Measurements from ENCODE around the gene NTM.

The NTM gene

DNA sequence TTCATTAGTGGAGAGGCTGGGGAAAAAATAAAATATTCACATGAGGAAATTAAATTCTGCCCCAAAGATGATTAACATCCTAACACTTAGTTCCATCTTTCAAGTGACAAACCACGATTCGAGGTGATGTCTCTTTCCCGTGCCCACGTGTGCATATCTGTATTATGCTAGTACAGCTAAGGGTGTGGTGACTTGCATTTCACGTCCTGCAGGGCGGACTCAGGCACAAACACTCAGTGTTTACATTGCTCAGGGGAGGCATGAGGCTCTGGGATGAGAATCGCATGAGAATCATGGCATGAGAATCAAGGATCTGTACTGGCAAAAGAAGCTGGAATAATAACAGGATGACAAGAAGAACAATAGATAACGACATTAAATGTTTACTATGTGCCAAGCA, 179.4 kb downstream of the NTM start:
- no peak for DNase-seq (ENCODE audit: low read depth)

DNA sequence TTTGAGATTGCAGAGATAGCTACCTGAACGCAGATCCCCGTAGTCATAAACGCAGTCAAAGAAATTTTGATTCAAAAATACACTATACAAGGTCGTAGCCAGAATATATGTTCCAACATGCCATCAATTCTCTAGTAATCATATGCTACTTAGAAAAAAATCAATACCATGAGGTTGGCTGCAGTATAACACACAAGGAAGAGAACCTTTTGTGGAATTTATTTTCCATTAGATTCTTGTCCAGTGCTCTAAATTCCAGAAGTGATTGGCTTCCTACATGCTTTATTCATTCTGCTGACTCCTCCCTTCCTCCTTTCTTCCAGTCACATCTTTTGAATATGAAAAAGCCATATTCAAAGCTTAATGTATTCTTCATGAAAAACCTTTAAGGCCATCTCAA, 189.9 kb downstream of the NTM start:
- DNase-seq (ENCODE audit: low read depth), result no peak

DNA sequence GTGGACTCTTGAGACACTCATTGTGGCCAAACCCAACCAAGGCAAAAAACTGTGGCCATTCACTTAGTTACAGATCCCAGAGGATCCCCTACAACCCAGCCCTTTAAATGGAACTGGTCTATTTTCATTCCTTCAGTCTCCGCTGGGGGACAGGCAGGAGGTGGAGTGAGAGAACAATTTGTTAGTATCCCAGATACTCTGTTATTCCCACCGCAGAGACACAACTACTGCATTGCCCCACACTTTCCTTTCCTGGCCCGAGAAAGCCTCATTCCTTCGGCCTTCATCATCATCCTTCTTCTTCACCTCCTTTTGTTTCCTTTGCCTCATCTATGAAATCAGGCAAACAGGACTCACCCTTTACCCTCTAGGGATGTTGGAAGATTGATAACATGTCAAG, 191.1 kb downstream of the NTM start:
- no peak for DNase-seq (ENCODE audit: low read depth)

DNA sequence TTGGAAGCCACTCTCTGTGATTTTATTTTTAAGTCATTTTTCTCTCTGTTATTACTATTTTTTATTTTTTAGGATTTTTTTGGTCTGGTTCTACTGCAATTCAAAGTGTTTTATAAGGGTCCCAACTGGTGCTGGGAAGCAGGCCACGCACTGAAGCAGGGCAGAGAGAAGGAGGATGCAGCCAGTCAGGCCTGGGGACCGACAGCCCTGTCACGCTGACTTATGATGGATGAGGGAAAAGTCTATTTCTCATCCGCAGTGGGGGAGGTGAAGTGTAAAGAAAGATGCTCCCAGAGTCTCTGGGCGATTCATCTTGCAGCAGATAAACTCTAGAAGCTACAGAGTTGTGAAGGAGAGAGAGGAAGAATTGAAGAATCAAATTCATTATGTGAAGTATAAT, 191.6 kb downstream of the NTM start:
- DNase-seq (ENCODE audit: low read depth), result no peak

GRCh38 chr11:131568318-131568717, 197.9 kb downstream of the NTM start:
- no peak for DNase-seq (ENCODE audit: low read depth)

DNA sequence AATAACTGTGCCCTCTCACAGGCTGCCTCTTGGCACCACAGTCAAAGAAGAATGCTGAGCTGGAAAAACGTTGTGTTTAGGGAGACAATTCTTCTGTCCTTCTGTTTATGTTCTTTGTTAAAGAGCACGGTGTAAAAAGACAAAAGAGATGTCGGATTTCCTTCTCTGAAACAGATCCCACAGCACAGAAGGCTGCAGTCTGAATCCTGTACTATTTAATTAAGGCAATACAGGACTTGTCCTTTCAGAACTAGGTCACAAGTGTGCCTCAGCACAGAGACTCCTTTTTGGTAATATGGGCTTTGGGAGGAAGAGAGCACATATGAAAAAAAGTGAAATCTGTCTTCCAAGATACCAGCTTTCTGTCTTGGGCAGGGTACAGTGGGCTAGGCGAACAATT, 201.2 kb downstream of the NTM start:
- DNase-seq (ENCODE audit: low read depth), result no peak

DNA sequence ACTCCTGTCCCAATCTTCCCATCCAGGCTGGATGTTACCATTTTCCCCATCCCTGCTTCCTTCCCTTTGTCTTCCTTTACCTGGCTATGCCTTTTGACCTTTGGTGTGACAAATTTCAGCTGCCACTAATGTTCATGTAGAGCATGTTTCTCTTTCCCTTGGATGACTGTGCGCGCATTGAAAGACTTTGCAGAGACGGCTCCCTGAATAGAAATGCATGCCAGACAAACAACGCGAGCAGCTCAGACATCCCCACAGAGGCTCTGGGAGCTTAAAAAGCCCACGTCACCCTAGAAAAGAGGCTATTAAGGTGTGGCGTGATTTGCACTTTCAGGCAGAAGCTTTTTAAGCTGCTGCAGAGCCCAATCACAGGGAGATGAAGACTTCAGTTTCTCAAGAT, 202.0 kb downstream of the NTM start:
- DNase-seq (ENCODE audit: low read depth), result no peak

- DNase-seq (ENCODE audit: low read depth), result no peak
Observed at GRCh38 chr11:131579932-131580387, 209.5 kb downstream of the NTM start.

DNA sequence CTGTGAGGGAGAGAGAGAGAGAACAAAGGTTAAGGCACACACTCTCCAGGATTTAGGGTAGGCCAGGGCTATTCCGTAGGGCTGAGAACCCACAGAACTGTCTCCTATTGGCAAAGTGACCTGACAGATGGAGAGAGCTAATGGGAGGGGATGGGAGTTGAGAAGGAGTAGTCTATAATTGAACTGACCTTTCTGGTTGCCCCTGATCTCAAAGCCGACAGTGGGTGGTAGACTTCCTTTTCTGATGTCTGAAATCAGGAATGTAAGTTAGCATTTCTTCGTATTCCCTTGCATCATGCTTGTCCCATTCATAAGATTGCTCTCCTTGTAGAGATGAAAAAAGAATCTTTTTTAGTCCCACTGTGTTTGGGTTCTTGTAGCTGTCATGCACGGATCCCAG, 210.1 kb downstream of the NTM start:
- no peak for DNase-seq (ENCODE audit: low read depth)

GRCh38 chr11:131581046-131581445, 210.6 kb downstream of the NTM start:
- DNase-seq (ENCODE audit: low read depth), result no peak

- DNase-seq (ENCODE audit: low read depth), result no peak
Observed at GRCh38 chr11:131582021-131582525, 211.7 kb downstream of the NTM start.

DNA sequence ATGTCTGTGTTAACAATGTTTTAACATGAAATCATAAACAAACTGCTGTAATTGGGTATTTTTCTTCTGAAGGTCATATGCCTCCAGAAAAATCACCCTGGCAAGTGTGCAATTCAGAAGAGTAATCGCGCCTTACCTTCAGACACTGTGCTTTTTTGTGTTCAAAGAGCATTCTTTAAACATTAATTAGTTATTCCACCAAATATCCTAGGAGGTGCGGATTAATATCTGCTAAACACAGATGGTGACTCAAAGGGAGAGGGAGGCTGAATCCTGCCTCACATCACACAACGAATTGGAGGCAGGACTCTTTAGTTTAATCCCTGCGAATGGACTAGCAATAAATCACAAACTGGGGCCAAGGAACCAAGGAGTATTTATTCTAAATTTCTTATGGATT, 213.0 kb downstream of the NTM start:
- no peak for DNase-seq (ENCODE audit: low read depth)

GRCh38 chr11:131583938-131584337, 213.5 kb downstream of the NTM start:
- DNase-seq (ENCODE audit: low read depth), result no peak

DNA sequence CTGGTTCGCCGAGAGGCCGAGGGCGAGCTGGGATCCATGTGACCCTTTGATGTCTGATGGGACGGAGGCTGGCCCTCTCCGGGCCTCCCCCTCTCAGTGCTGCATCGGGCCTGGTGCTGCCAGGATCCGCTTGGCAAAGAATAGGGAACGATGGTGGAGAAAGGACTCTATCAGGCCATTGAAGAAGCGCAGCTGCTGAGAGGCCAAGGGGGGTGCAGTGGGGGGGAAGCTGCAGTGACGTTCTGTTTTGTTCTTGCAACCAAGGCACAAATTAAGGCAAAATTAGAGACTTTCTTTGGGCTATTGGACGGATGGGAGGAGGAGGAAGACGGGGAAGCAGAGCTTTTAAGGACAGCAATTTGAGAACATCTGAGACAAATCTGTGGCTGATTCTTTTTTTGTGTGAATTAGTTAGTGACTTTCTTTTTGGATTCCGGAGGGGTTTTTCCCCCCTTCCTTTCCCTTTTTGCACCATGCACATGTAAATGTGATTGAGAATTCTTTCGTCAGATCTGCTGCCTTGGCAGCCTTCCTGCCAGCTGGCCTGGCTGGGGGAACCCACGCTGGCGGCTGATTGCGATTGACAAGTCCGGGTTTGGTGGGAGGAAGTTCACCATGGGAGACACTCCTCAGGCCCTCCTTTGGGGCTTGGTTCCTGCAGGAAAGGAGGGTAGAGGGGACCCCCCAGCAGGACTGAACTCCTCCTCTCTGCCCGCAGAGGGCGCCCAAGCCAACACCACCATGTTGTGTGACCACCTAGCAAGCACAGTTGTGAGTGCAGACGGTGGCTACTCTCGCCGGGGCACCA, 214.6 kb downstream of the NTM start:
- no peak for DNase-seq (ENCODE audit: low read depth)

DNA sequence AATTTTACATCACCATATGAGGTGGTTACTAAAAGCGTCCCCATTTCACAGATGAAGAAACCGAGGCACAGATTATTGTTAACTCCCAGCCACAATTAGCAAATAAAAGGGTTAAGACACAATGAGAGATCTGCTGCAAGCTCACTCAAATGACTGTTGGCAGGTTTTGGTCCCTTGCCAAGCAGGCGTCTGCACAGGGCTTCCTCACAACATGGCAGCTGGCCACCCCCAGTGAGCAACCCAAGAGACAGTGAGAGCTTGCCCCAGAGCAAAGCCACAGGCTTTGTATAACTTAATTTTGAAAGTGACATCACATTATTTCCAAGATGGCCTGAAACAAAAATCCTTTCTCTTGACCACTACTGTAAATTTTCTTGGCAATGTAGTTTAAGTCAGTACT, 217.6 kb downstream of the NTM start:
- no peak for DNase-seq (ENCODE audit: low read depth)

DNA sequence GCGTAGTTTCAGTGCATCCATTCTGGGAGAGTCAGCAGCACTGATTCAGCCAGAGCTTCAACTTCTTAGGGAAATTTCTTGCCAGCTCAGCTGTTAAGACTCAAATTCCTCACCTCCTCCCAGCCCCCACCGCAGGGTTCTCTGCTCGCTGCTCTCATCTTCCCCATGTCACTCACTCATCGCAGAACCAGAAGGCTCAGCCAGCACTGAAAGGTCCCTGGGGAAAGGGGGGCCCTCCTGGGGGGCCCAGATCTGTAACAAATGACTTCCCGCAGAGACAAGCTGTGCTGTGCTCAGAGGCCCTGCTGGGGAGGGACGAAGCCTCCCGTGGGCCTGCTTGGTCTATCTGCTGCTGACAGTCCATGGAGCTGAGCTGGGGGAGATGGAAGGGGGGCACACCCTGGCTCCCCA, 220.6 kb downstream of the NTM start:
- DNase-seq (ENCODE audit: low read depth), result no peak

- no peak for DNase-seq (ENCODE audit: low read depth)
Observed at GRCh38 chr11:131592152-131592551, 221.7 kb downstream of the NTM start.

DNA sequence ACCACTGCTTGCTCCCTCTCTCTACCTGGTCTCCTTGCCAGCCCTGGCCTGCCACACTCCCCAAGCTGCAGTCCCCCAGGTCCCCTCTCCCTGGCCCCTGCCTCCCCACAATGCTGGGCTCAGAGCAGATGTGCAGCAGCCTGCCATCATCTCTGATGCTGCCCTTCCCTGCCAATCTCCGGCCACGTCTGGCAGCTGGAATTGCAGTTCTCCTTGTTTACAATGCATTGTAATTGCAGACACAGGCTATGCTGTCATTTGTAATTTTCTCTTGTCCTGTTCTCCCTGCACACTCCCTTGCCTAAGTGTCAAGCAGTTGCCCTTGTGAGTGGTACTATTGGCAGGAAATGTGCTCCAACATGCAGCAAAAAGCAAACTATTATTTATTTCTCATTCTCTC, 222.3 kb downstream of the NTM start:
- no peak for DNase-seq (ENCODE audit: low read depth)

DNA sequence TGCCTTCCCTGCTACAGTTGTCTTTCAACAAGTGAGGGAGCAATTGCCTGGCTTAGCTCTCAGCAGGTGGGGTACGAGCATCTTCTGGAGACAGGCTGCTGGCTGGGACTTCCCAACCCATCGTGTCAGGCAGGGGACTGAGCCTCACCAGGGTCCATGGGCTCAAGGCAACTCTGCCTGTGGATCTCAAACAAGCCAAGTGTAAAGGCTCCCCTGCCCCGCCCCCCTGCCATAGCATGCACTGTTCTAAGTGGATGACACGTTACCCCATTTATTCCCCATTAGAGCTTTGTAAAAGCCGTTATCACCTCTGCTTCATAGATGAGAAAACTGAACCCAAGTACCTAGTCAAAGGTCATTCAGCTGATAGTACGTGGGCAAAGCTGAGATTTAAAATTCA, 222.9 kb downstream of the NTM start:
- no peak for DNase-seq (ENCODE audit: low read depth)

DNA sequence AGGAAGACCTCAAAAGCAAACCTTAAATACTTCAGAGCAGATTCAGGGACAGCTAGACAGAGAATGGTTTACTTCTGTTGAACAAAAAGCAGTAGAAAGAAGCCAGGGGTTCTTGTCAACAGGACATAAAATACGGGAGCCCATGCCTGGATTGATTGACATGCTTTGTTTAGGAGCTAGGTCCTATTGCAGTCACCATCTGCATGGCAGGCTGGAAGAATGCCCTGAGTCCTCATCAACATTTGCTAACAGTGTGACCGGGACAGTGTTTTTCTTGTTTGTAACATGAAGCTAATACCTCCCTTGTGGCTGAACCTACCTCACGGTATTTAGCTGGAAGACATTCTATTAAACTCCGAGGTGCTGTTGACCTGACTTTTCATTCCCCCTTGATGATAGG, 225.4 kb downstream of the NTM start:
- DNase-seq (ENCODE audit: low read depth), result no peak

DNA sequence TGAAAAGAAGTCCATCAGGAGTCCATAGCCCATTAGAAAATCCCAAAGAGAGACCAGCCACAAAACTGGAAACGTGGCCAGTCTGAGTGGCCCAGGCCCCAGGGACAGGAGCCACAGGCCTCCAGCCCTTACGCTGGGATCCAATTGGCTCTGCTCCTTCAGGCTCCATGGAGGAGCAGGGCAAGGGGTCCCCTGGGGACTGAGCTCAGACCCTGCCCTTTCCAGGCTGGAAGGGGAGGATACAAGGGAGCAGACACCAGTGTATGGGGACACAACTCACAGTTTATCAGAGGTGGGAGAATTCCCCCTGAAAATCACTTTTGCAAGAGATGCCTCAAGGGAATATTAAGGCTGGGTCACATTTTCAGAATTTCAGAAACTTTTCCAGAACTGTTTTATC, 227.5 kb downstream of the NTM start:
- DNase-seq (ENCODE audit: low read depth), result no peak

- no peak for DNase-seq (ENCODE audit: low read depth)
Observed at GRCh38 chr11:131598305-131598704, 227.9 kb downstream of the NTM start.

DNA sequence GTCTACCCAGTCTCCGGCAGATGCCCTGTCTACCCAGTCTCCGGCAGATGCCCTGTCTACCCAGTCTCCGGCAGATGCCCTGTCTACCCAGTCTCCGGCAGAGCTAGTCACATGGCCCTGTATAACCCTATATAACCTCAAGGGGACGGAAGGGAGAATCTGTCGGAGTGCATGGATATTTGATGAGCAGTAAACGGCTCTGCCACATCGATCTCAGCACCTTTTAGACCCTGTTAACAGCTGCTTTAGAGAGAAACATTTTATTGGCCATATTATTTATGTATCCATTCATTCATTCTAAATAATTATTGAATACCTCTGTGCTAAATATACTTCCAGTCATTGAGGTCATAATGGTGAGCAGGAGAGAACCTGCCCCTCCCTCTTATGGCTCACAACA, 228.9 kb downstream of the NTM start:
- DNase-seq (ENCODE audit: low read depth), result no peak

- DNase-seq (ENCODE audit: low read depth), result no peak
Observed at GRCh38 chr11:131600628-131601027, 230.2 kb downstream of the NTM start.

Measured in T follicular helper cell (primary cell).